Nasal cavity respiratory epithelium epithelial cell of viscerocranial mucosa (primary cell): ENCODE data around the gene CSF2. TPM values are rescaled to one million over a fixed set of nuclear protein-coding genes. Genes with fewer than 3 reads are reported as not detected.

Experiments used
- total RNA-seq: library from RNA; depleted of rRNA; stranded (reverse); fragments of >200 nt; gene quantifications from 2 replicates; pipeline ENCODE4 v1.2.3, GENCODE V29; 2014

Gene CSF2
- total RNA-seq, result 0.50 TPM in 1 of 2 replicates, not detected in the other

GRCh38 chr5:132073231-132074013 is at the start of gene CSF2:
TSS of gene CSF2 (plus strand) at chr5:132073789. CDS start at chr5:132073824, 35 bp downstream.

DNA sequence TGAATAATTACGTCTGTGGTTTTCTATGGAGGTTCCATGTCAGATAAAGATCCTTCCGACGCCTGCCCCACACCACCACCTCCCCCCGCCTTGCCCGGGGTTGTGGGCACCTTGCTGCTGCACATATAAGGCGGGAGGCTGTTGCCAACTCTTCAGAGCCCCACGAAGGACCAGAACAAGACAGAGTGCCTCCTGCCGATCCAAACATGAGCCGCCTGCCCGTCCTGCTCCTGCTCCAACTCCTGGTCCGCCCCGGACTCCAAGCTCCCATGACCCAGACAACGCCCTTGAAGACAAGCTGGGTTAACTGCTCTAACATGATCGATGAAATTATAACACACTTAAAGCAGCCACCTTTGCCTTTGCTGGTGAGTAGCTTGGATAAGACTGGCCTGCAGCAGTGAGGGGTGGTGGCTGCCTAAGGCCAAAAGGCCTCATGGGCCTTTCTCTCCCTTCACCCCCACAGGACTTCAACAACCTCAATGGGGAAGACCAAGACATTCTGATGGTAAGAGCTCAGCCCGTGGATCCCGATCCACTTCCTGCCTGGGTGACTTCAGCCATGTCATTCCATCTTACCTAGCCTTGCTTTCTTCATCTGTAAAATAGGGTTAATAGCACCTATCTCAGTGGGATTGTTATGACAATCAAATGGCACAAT is 13.0 kb upstream of the CSF2 start, which contains the start of gene IL3:
Gene IL3, plus strand, starts transcription at position 155 of the 661 bp plus-strand sequence. Its CDS starts 52 bp downstream, at position 207.

Other genes with a start within 250 kb of the CSF2 start
- not detected in 2 replicates for gene MEIKIN, start 128.1 kb upstream of the CSF2 start, total RNA-seq
- gene ACSL6, start 62.1 kb upstream of the CSF2 start, total RNA-seq, result under 0.01 and 0.14 TPM in 2 replicates
- gene IL3, start 13.1 kb upstream of the CSF2 start, total RNA-seq, result not detected in 2 replicates
- gene P4HA2, start 154.1 kb downstream of the CSF2 start, total RNA-seq, result 119 and 355 TPM in 2 replicates
- 10.9 and 39.3 TPM in 2 replicates for gene PDLIM4, start 183.9 kb downstream of the CSF2 start, total RNA-seq
- 0.68 and 0.71 TPM in 2 replicates for gene SLC22A4, start 220.6 kb downstream of the CSF2 start, total RNA-seq